K562 (cell line): ENCODE data around the gene ALDH1A2. TPM values are rescaled to one million over a fixed set of nuclear protein-coding genes. Genes with fewer than 3 reads are reported as not detected.

Experiments
- ATF4 ChIP-seq: fragments of 450-650 bp; formaldehyde crosslinking; IDR thresholded peaks from 2 replicates; pipeline ENCODE4 v1.4.0; 2022; ENCODE audit warnings: mild to moderate bottlenecking, moderate library complexity
- BRD4 ChIP-seq: fragments of 200-600 bp; sonication (generic); IDR thresholded peaks from 2 replicates; pipeline ENCODE4 v1.6.1; 2017; ENCODE audit warnings: inconsistent platforms
- CBX5 ChIP-seq: IDR thresholded peaks from 2 replicates; pipeline ENCODE4 v1.6.1; 2014; ENCODE audit warnings: low read depth, borderline replicate concordance
- DLX4 ChIP-seq: fragments of 250-450 bp; sonication (Bioruptor Pico); IDR thresholded peaks from 2 replicates; pipeline ENCODE4 v1.6.1; 2021; ENCODE audit warnings: mild to moderate bottlenecking
- LCOR ChIP-seq: sonication (generic); formaldehyde crosslinking; IDR thresholded peaks from 2 replicates; pipeline ENCODE4 v1.8.0; 2022; ENCODE audit warnings: mild to moderate bottlenecking, missing genetic modification reagents
- MAFG ChIP-seq: fragments of 450-650 bp; conservative IDR thresholded peaks from 2 replicates; pipeline ENCODE4 v1.6.1; 2016; ENCODE audit warnings: missing genetic modification characterization, missing compliant biosample characterization
- PRPF4 ChIP-seq: fragments of 200-400 bp; formaldehyde crosslinking; IDR thresholded peaks from one replicate; pipeline ENCODE4 v1.6.1; 2017; ENCODE audit warnings: low read length, low read depth, mild to moderate bottlenecking; ENCODE audit not compliant: insufficient read depth, poor library complexity, severe bottlenecking
- REST ChIP-seq, 2 experiments: fragments of 450-650 bp; formaldehyde crosslinking in 1 of 2; IDR thresholded peaks; 2 replicates each; pipeline versions ENCODE4 v1.4.0 to v1.6.1; 2014 to 2020; ENCODE audit warnings: mild to moderate bottlenecking in 2 of 2, borderline replicate concordance in 1 of 2, low read depth in 1 of 2
- U2AF1 ChIP-seq: fragments of 200-400 bp; formaldehyde crosslinking; optimal IDR thresholded peaks from 2 replicates; pipeline ENCODE3; 2017; ENCODE audit warnings: mild to moderate bottlenecking, low read depth, low read length, moderate library complexity
- ZNF232 ChIP-seq: sonication (generic); formaldehyde crosslinking; IDR thresholded peaks from 2 replicates; pipeline ENCODE4 v1.8.0; 2022; ENCODE audit warnings: mild to moderate bottlenecking, missing genetic modification reagents
- ZNF263 ChIP-seq: sonication (generic); formaldehyde crosslinking; IDR thresholded peaks from 2 replicates; pipeline ENCODE4 v1.8.0; 2022; ENCODE audit warnings: mild to moderate bottlenecking, missing genetic modification reagents, borderline replicate concordance
- ZNF518B ChIP-seq: fragments of 250-450 bp; sonication (Bioruptor Pico); IDR thresholded peaks from 2 replicates; pipeline ENCODE4 v1.5.0; 2021; ENCODE audit warnings: mild to moderate bottlenecking, moderate library complexity
- ZNF75A ChIP-seq: fragments of 450-650 bp; formaldehyde crosslinking; IDR thresholded peaks from 2 replicates; pipeline ENCODE4 v1.4.0; 2020; ENCODE audit warnings: mild to moderate bottlenecking
- polyA plus RNA-seq, 8 experiments: library from polyadenylated mRNA; depleted of rRNA in 4 of 8; stranded (reverse) in 5 of 8; unstranded in 3 of 8; fragments of >200 nt; fragmentation: Nextera tagmentation in 2 of 8; fragmentation: Illumina TruSeq in 1 of 8; extraction: Ambion mirVana in 2 of 8; extraction: Trizol in 1 of 8; gene quantifications; 2 replicates each; pipeline versions ENCODE4 v1.2.1 to v1.2.3, GENCODE V29; 2011 to 2014; ENCODE audit warnings: inconsistent platforms in 1 of 8, missing spikeins in 1 of 8
- total RNA-seq, 7 experiments: library from RNA; depleted of rRNA in 6 of 7; stranded (reverse); fragments of >200 nt in 6 of 7; fragmentation: Illumina TruSeq in 2 of 7; extraction: Trizol in 2 of 7; gene quantifications; 2 replicates each; pipeline versions ENCODE4 v1.2.1 to v1.2.3, GENCODE V29; 2011 to 2021; ENCODE audit warnings: low replicate concordance in 1 of 7

Gene ALDH1A2
- total and polyA plus RNA-seq, 9 of the 15 experiments (the other 6 are each of a cell fraction or from before 2014, with no cell fraction given): 115 to 393 (median 333) TPM

GRCh38 chr15:58114812-58115211 is 49.3 kb upstream of the ALDH1A2 start (continued):
- no peak for TF ChIP-seq MAFG
- no peak for TF ChIP-seq PRPF4
- TF ChIP-seq ZNF232 (CRISPR knock-in tag): no peak
- no peak for TF ChIP-seq ATF4 (CRISPR knock-in tag)
- TF ChIP-seq ZNF518B: no peak
- TF ChIP-seq REST (IDR thresholded peaks at IDR 0.05; ENCODE audit: borderline replicate concordance): no peak
- TF ChIP-seq REST (CRISPR knock-in tag; IDR thresholded peaks at IDR 0.05; ENCODE audit: low read depth): no peak
- no peak for TF ChIP-seq ZNF75A (CRISPR knock-in tag)
- no peak for TF ChIP-seq BRD4
- no peak for TF ChIP-seq CBX5
- TF ChIP-seq LCOR (CRISPR knock-in tag): no peak
- TF ChIP-seq U2AF1: no peak
- TF ChIP-seq ZNF263 (CRISPR knock-in tag): no peak
- no peak for TF ChIP-seq DLX4 (CRISPR knock-in tag)
